GM20000 (cell line): ENCODE data around the gene ALX4.

Experiments
- DNase-seq: peaks from one replicate; pipeline ENCODE4 v3.0.0; 2012; ENCODE audit warnings: low spot score
- CTCF ChIP-seq: IDR thresholded peaks from 2 replicates; pipeline ENCODE4 v1.5.1; 2012; ENCODE audit warnings: mild to moderate bottlenecking, control low read depth; ENCODE audit errors: extremely low read depth, missing control alignments

ALX4 gene

DNA sequence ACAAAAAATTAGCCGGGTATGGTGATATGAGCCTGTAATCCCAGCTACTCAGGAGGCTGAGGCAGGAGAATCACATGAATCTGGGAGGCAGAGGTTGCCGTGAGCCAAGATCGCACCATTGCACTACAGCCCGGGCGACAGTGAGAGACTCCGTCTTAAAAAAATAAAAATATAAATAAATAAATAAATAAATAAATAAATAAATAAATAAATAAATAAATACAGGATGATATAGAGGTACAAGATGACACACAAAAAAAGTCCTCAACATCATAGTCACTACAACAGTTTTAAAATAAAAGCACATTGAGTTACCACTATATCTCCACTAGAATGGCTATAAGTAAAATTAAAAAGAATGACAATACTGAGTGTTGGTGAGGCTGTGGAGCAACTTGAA is 97.8 kb downstream of the ALX4 start:
- no peak for TF ChIP-seq CTCF
- DNase-seq = no peak
